Chondrocyte (in vitro differentiated cells): ENCODE measurements around the gene GAL3ST2. TPM values are rescaled to one million over a fixed set of nuclear protein-coding genes. Genes with fewer than 3 reads are reported as not detected.
"Not testable (repeated sequence)": the region's sequence is repeated elsewhere in the genome, so short reads cannot be mapped to it uniquely, and the experiment has no call there.

Experiments
- DNase-seq: peaks from one replicate; pipeline ENCODE4 v3.0.0; 2021; ENCODE audit warnings: mixed read lengths, low spot score
- H3K27ac Mint-ChIP-seq: one replicate; pipeline ENCODE4 v1.8.0; 2021; ENCODE audit warnings: mild to moderate bottlenecking, moderate library complexity, mixed read lengths; ENCODE audit not compliant: unreplicated experiment
- H3K27me3 Mint-ChIP-seq: 2 replicates; pipeline ENCODE4 v1.8.0; 2021; ENCODE audit warnings: low read depth, mixed read lengths
- H3K36me3 Mint-ChIP-seq: 2 replicates; pipeline ENCODE4 v1.8.0; 2021; ENCODE audit warnings: low read depth, mixed read lengths
- H3K4me1 Mint-ChIP-seq: 2 replicates; pipeline ENCODE4 v1.8.0; 2021; ENCODE audit warnings: low read depth, mild to moderate bottlenecking, mixed read lengths
- H3K4me3 Mint-ChIP-seq: one replicate; pipeline ENCODE4 v1.8.0; 2021; ENCODE audit warnings: mild to moderate bottlenecking, moderate library complexity, mixed read lengths; ENCODE audit not compliant: unreplicated experiment
- H3K9me3 Mint-ChIP-seq: 2 replicates; pipeline ENCODE4 v1.8.0; 2021; ENCODE audit warnings: low read depth, mixed read lengths
- total RNA-seq: library from RNA; stranded (reverse); gene quantifications from 3 replicates; pipeline ENCODE4 v1.2.1, GENCODE V29; 2021
- TF ChIP-seq, protein P1 (sequence below): fragments of 200-600 bp; sonication (generic); IDR thresholded peaks from 2 replicates; pipeline ENCODE4 v1.5.0; 2021; ENCODE audit warnings: antibody characterized with exemption, mild to moderate bottlenecking, moderate library complexity

The GAL3ST2 gene
- total RNA-seq, 1 donor from 2014 or later, result 0.52 TPM

DNA sequence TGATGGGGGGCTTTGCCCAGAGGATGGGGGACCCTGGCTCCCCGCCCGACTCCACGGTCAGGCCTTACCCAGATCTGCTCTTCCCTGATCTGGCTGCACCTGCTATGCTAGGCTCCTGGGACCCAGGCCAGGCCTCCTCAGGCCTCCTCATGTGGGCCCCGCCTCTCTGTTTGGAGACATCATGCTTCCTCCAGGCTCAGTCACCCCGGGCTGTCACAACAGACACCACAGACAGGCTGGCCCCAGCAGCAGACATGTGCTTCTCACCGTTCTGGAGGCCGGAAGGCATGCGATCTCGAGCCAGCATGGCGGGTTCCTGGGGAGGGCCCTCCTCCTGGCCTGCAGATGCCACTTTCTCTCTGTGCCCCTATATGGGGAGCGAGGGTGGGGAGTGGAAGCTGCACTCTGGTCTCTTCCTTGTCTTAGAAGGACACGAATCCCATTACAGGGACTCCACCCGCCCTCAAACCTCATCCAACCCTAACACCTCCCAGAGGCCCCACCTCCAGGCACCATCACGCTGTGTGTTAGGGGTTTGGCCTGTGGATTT is 21.5 kb downstream of the GAL3ST2 start:
- Mint-ChIP-seq H3K36me3 (peaks cover 4% of the 10 kb centered on the region), H3K4me1 (no peaks in the 10 kb centered on the region), H3K27ac (no peak overlapping the region), H3K27me3 (peaks cover 3% of the 10 kb centered on the region), H3K4me3 (no peak overlapping the region), H3K9me3 (no peaks in the 10 kb centered on the region)
- no peak for DNase-seq
- TF ChIP-seq, protein P1, sequence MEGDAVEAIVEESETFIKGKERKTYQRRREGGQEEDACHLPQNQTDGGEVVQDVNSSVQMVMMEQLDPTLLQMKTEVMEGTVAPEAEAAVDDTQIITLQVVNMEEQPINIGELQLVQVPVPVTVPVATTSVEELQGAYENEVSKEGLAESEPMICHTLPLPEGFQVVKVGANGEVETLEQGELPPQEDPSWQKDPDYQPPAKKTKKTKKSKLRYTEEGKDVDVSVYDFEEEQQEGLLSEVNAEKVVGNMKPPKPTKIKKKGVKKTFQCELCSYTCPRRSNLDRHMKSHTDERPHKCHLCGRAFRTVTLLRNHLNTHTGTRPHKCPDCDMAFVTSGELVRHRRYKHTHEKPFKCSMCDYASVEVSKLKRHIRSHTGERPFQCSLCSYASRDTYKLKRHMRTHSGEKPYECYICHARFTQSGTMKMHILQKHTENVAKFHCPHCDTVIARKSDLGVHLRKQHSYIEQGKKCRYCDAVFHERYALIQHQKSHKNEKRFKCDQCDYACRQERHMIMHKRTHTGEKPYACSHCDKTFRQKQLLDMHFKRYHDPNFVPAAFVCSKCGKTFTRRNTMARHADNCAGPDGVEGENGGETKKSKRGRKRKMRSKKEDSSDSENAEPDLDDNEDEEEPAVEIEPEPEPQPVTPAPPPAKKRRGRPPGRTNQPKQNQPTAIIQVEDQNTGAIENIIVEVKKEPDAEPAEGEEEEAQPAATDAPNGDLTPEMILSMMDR, result no peak

DNA sequence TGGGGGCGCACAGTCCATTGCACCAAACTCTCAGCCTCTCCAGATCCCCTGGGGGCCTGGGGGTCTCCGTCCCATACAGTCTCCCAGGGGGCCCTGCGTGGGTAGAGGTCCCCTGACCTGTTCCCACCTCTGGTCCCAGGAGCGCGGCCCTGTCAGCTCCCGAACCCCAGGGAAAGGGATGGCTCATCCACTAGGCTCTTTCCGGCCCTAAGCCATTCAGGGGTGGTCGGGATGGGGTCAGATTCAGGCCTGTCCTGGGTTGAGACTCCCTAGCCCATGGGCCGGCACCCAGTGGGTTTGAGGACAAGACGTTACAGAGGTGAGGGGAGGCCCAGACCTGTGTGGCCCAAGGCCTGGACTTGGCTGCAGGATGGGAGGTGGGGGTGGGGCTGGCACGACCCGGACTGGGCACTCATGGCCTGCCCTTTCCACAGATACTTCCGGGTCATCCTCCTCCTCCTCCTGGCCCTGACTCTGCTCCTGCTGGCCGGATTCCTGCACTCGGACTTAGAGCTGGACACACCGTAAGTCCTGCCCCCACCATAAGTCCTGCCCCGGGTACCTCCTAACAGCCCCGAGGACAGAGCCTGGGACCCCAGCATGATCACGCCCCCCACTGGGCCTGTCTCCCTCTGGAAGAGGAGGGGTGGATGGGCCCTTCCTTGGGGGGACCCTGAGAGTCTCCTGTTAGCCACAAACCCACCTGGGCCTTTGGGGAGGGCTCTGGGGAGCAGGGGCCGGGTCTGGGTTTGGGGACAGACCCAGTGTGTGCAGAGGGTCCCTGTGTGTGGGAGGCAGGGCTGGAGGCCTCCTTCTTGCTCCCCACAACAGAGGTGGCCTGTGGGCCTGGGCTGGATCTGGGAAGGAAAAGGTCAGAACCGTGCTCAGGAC is 22.3 kb downstream of the GAL3ST2 start:
- H3K4me3 Mint-ChIP-seq, result no peak overlapping the region

DNA sequence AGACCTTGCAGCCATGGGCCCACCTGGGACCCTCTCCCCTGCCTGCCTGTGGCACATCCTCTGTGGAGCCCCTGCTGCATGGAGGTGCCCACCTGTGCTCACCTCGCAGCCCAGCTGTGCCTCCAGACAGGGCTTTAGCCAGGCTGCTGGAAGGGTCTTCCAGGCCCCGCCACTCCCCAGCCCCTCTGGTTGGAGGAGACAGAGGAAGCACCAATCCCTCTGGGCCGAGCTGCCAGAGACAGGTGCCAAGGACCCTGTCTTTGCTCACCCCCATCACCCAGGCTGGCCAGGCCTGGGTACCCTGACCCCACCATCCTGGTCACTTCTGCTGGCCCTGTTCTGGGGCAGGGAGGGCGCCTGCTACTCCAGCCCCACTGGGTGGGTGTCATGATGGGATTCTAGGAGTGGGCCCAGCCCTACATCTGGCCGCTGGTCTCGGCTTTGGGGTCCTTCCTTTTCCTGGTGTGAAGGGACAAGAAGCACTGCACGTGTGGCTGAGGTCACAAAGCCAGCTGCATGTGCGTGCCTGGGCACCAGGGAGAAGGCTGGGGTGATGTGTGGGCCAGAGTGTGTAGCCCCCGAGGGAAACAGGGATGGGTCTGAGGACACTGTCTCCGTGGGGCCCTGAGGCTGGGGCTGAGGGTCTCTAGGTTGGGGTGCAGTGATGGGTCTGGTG is 23.0 kb downstream of the GAL3ST2 start:
- Mint-ChIP-seq H3K36me3 (peaks cover 2% of the 10 kb centered on the region), H3K4me3 (no peak overlapping the region)

More for the DNA sequence above, 22.3 kb downstream of the GAL3ST2 start:
- H3K9me3 Mint-ChIP-seq, result no peaks in the 10 kb centered on the region
- H3K27me3 Mint-ChIP-seq, result peaks cover 3% of the 10 kb centered on the region
- DNase-seq, result no peak
- peaks cover 2% of the 10 kb centered on the region for H3K36me3 Mint-ChIP-seq
- no peaks in the 10 kb centered on the region for H3K4me1 Mint-ChIP-seq
- TF ChIP-seq, protein P1, result no peak
- no peak overlapping the region for H3K27ac Mint-ChIP-seq

DNA sequence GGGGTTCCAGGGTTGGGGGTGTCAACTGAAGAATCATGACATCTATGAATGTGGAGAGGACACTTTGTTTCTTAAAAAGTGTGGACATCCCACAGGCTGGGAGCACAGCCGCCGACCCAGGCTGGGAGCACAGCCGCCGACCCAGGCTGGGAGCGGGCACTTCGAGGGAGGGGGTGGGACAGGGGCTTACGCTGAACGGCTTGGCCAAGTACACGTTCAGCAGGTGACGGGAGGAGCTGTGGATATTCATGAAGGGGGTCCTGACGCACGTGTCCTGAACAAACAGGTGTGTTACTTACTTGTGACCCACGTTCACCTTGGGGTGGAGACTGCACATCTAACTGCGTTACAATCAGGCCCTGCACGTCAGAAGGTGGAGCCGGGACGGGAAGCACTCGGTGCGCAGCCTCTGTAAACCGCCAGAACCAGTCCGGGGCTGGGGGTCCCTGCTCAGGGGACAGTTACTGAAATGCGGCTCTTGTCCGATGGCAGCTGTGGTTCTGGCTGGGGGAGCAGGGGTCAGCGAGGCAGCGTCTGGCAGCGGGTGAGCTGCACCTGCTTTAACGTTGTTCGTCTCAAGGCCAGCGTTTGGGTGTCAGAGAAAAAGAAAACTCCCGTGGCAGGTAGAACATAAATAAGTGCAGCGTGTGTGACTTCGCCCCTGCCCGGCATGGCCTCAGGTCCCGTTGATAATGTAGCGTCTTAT is 23.7 kb downstream of the GAL3ST2 start:
- not testable (repeated sequence) for H3K4me1 Mint-ChIP-seq, H3K36me3 Mint-ChIP-seq, H3K4me3 Mint-ChIP-seq, H3K27ac Mint-ChIP-seq, DNase-seq, H3K27me3 Mint-ChIP-seq, H3K9me3 Mint-ChIP-seq

More for the DNA sequence above, 23.0 kb downstream of the GAL3ST2 start:
- Mint-ChIP-seq H3K27me3 (peaks cover 3% of the 10 kb centered on the region), H3K27ac (no peak overlapping the region), H3K4me1 (peaks cover under 1% of the 10 kb centered on the region), H3K9me3 (no peaks in the 10 kb centered on the region)
- TF ChIP-seq, protein P1, result no peak
- DNase-seq, result no peak

DNA sequence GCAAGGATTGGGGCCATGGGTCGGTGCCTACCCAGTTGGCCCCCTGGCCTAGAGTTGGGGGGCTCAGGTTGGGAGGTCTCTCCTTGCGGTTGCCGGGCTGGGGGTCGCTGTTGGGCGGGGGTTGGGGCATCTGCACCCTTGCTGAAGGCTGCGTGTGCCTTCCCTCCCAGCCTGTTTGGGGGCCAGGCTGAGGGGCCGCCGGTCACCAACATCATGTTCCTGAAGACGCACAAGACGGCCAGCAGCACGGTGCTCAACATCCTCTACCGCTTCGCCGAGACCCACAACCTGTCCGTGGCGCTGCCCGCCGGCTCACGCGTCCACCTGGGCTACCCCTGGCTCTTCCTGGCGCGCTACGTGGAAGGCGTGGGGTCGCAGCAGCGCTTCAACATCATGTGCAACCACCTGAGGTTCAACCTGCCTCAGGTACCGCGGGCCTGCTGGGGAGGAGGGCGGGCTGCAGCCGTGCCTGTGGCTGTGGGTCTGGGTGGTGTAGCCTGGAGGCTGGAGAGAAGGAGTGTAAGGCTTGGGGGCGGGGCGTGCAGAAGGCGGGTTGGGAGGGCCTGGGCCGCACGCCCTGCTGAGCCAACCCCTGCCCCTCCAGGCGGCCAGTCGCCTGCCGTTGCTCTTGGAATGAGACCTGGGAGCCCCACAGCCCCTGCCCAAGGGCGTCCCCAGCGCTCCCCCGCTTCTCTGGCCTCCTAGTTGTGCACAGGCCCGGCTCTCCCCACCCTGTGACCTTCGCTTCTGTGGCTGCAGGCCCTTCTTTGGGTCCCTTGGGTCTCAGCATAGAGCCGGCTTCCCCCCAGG is 25.2 kb downstream of the GAL3ST2 start:
- Mint-ChIP-seq H3K27me3 (no peaks in the 10 kb centered on the region), H3K4me3 (no peak overlapping the region), H3K9me3 (no peaks in the 10 kb centered on the region), H3K27ac (no peak overlapping the region), H3K36me3 (no peaks in the 10 kb centered on the region), H3K4me1 (peaks cover 4% of the 10 kb centered on the region)
- DNase-seq, result no peak
- TF ChIP-seq, protein P1, result no peak
